Stimulated activated CD4-positive, alpha-beta T cell treated with anti-CD3 and anti-CD28 coated beads, TNF-alpha, amount 100 ng/mL, for 48 hours (primary cell): ENCODE measurements around the gene TMEM259.

Experiments
- DNase-seq, 3 donors: peaks; one replicate each; pipeline ENCODE4 v3.0.0-alpha.2; 2020; ENCODE audit warnings: low read depth in 3 of 3

TMEM259 gene

DNA sequence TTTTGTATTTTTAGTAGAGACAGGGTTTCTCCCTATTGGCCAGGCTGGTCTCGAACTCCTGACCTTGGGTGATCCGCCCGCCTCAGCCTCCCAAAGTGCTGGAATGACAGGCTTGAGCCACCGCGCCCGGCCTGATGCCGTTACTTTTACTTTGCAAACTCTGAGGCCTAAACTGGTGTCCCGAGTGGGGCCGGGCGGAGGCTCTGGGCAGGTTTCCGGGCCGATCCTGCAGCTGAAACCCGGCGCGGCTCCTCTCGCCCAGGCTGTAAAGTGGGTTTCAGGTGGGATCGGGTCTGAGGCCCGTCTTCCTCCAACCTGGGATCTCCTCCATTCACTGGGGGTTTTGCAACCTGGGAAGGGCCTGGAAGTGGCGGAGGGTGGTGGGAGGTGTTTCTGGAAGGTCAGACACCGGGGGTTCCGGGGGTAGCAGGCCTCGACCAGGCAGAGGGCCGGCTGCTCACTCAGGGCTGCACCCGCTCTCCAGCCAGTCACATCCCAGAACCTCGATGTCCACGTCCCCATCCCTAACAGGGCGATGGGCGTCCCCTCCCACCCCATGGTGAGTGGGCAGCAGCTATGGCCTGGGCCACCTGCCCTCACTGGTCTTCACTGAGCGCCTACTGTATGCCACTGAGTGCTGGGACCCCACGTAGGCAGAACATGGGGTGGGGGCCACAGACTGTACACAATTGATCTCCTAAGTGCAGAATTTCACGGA is 58.1 kb downstream of the TMEM259 start:
- no peak for DNase-seq

DNA sequence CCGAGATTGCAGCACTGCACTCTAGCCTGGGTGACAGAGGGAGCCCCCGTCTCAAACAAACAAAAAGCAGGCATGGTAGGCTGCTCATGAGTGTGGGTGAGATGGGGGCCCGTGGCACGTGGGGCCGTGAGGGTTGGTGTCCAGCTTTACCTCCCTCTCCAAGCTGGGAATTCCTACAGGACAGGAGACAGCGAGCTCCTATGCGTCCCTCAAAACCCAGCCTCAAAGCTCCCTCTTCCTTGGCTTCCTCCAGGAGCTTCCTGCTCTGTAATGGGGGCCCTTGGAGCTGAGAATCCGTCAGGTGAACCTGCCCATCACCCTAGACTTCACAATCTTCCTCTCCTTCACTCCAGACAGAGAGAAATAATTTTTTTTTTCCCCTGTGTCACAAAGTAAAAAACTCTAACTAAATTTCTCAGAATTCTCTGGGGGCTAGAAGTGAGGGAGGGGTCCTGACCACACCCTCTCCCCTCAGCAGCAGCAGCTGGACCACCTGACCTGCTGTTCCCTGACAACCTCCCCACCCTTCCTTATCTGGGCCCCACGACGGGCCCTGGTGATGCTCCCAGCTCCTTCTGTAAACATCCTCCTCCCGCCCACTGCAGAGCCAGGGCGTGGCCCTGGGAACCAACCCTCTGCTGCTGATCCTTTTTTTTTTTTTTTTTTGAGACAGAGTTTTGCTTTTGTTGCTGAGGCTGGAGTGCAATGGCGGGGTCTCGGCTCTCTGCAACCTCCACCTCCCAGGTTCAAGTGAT is 58.9 kb downstream of the TMEM259 start:
- no peak for DNase-seq

DNA sequence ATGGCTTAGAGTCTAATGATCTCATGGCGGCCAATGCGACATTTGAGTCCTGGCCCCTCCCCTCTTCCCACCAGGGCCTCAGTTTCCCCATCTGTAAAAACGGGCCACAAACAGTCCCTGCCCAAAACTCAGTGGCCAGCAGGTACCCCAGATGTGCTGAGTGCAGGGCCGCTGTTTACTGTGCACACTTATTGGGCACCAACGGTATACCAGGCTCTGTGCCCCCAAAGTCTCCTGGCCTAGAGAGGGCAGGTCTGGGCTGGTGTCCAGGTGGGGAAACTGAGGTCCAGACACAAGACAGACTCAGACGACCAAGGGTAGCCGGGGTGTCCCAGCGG is 60.4 kb downstream of the TMEM259 start:
- no peak for DNase-seq

DNA sequence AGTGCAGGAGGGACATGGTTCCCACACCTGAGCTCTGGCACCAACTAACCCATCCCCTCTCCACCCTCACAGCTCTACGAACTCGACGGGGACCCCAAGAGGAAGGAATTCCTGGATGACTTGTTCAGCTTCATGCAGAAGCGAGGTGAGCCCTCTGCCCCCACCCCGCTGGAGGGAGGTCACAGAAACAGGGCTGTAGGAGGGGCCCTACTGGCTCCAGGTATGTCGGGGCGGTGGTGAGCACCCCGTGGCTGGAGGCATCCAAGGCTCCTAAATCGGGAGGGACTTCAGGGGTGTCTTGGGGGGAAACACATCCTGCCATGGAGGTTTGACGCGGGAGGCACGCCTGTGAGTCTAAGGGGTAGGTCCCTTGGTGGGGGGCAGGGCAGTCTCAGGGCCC is 60.9 kb downstream of the TMEM259 start:
- DNase-seq, result no peak
